ENCODE measurements around the gene CRYL1. TPM values are rescaled to one million over a fixed set of nuclear protein-coding genes. Genes with fewer than 3 reads are reported as not detected.
A peak's percentile ranks its signal among the peaks of the same experiment; 100 is the strongest.

Gene CRYL1
- total and polyA plus RNA-seq, 12 donors = 10.6 to 68.0 (median 48.1) TPM

- Histone ChIP-seq H3K27ac (no peak overlapping the region), H3K9me3 (replicated peaks in 1 of 3) (no peaks in the 10 kb centered on the region), H3K36me3 (replicated peaks in 1 of 2) (no peaks in the 10 kb centered on the region), H3K4me1 (replicated peaks in 1 of 2) (peaks cover 0 to 3% of the 10 kb centered on the region in 2 donors), H3K27me3 (no peaks in the 10 kb centered on the region), H3K4me3 (peak overlapping the region in 1 of 4 donors; percentile 21)
- TF ChIP-seq POLR2A (IDR thresholded peaks at IDR 0.05) = no peak
- TF ChIP-seq CTCF (IDR thresholded peaks at IDR 0.05) = peak; percentile 88 to 95 (median 92)
- intact Hi-C loops (cut with DNase I) = loop anchor here (10.0 kb wide), 4 partner anchors 209 to 429 kb away; partner anchors contain the start of gene IL17D (in 1 of the 2)
- 29 to 33% (median 32%) methylated on average over 14 of the region's 14 CpGs for WGBS, 4 donors
- peak; percentile 47 to 88 (median 67) for DNase-seq
Measured at GRCh38 chr13:20495087-20496023, 30.3 kb downstream of the CRYL1 start.

DNA sequence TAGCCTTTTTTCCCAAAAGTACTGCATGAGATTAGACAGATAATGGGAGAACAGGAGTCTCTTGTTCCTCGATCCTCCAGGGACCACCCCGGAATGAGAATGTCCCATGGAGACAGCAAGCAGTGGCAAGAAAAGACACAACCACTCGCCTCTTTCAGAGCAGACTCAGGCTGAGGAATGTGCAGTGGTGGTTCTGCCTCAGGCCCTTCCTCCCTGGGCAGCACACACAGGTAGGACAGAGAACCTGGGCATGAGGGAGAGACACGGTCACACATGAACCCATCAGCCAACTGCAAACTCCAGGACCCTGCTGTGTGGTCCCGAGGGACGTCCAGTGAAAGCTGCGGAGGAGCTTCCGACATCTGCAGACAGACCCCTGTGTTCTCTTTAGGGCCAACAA, 31.0 kb downstream of the CRYL1 start:
- H3K27ac ChIP-seq = no peak overlapping the region
- H3K9me3 ChIP-seq (replicated peaks in 1 of 3) = no peaks in the 10 kb centered on the region
- DNase-seq = peak in 1 of 7 donors; percentile 50
- intact Hi-C loops (cut with DNase I) = loop anchor here (10.0 kb wide), 4 partner anchors 210 to 430 kb away; partner anchors contain the start of gene IL17D (in 1 of the 2)
- H3K27me3 ChIP-seq = no peaks in the 10 kb centered on the region
- TF ChIP-seq CTCF (IDR thresholded peaks at IDR 0.05) (no peak), POLR2A (IDR thresholded peaks at IDR 0.05) (no peak)
- no peaks in the 10 kb centered on the region for H3K36me3 ChIP-seq (replicated peaks in 1 of 2)
- 43 to 51% (median 46%) methylated on average over 8 of the region's 8 CpGs for WGBS, 4 donors
- peaks cover 0 to 3% of the 10 kb centered on the region in 2 donors for H3K4me1 ChIP-seq (replicated peaks in 1 of 2)
- no peak overlapping the region for H3K4me3 ChIP-seq

DNA sequence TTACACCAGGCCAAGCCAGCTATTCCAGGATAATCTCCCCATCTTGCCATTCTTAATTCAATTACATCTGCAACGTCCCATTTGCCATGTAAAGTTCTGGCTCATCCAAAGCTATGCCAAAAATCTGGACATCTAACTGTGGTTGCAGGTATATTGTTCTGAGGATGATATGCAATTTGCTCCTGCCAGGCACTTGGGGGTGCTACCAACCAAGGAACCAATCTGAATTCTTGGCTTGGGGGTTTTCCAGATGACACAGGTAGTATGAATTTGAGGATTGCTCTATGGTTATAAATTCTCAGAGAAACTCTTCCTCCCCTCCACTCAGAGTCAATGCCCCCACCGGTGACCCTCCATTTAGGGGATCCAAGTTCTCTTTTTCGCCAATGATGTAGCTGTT, 33.0 kb downstream of the CRYL1 start:
- TF ChIP-seq CTCF (IDR thresholded peaks at IDR 0.05) = peak in 5 of 6 experiments; percentile 24 to 48 (median 44)
- TF ChIP-seq POLR2A (IDR thresholded peaks at IDR 0.05) = no peak
- H3K4me3 ChIP-seq = no peak overlapping the region

GRCh38 chr13:20491926-20492435, 33.7 kb downstream of the CRYL1 start:
- Histone ChIP-seq H3K36me3 (replicated peaks in 1 of 2) (peaks cover 0 to 5% of the 10 kb centered on the region in 2 donors), H3K9me3 (replicated peaks in 1 of 3) (no peaks in the 10 kb centered on the region), H3K4me3 (no peak overlapping the region), H3K27ac (no peak overlapping the region), H3K27me3 (no peaks in the 10 kb centered on the region), H3K4me1 (replicated peaks in 1 of 2) (peaks cover 0 to 3% of the 10 kb centered on the region in 2 donors)
- WGBS, 4 donors = 59 to 76% (median 66%) methylated on average over 4 of the region's 4 CpGs
- TF ChIP-seq POLR2A (IDR thresholded peaks at IDR 0.05) = no peak
- TF ChIP-seq CTCF (IDR thresholded peaks at IDR 0.05) = no peak
- intact Hi-C loops (cut with DNase I) = loop anchor here (2.0 to 10.0 kb wide), 5 partner anchors 213 to 433 kb away; partner anchors contain the start of gene IL17D (in 1 of the 2)
- DNase-seq = no peak

More for the DNA sequence above, 33.0 kb downstream of the CRYL1 start:
- Histone ChIP-seq H3K36me3 (replicated peaks in 1 of 2) (peaks cover 0 to 5% of the 10 kb centered on the region in 2 donors), H3K9me3 (replicated peaks in 1 of 3) (no peaks in the 10 kb centered on the region), H3K27ac (no peak overlapping the region), H3K4me1 (replicated peaks in 1 of 2) (peaks cover 0 to 3% of the 10 kb centered on the region in 2 donors), H3K27me3 (no peaks in the 10 kb centered on the region)
- 61 to 71% (median 66%) methylated on average over 3 of the region's 3 CpGs for WGBS, 4 donors
- peak in 2 of 7 donors; percentile 36 to 46 for DNase-seq
- intact Hi-C loops (cut with DNase I) = loop anchor here (2.0 to 10.0 kb wide), 5 partner anchors 212 to 432 kb away; partner anchors contain the start of gene IL17D (in 1 of the 2)

All from adrenal gland (tissue), 12 donors.